SHP77 treated with DMSO at 0.1 percent for 48 hours (cell line): ENCODE data around the gene DUSP16.
"Not testable (repeated sequence)": the region's sequence is repeated elsewhere in the genome, so short reads cannot be mapped to it uniquely, and the experiment has no call there.

Experiments
- DNase-seq: peaks from one replicate; lab custom pipeline; 2025; lab: John Stamatoyannopoulos, UW

DUSP16 gene

GRCh38 chr12:12520273-12520672 is 42.4 kb downstream of the DUSP16 start:
- DNase-seq = no peak

DNA sequence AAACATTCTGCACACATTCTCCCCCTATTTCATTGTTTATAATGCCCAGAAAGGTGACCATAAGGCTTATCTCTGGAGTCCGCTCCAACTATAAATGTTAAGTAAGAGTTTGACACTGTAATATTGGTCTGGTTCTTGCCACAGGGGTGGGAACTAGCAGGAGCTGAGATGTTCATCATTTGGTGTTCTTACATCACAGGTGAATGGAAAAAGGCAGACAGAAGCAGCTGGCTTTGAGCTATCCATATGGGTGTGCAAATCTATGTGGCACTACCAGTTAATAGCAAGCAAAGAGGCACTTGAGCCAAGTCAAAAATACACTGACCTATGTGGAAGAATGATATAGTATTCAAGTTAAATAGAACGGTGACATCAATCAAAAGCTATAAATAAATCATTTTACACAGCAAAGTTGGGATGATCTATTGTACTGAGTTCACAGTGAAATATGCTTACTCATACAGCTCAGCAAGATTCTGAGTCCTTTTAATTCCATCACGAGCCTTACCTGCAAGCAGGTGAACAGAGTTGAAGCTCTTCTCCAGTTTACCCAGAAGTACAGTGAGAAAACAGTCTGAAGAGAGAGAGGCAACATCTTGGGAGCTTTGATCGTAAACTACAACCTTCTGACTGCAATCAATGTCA is 43.2 kb downstream of the DUSP16 start:
- no peak for DNase-seq

- DNase-seq = no peak
These were observed 43.7 kb downstream of the DUSP16 start for GRCh38 chr12:12518919-12519318.

DNA sequence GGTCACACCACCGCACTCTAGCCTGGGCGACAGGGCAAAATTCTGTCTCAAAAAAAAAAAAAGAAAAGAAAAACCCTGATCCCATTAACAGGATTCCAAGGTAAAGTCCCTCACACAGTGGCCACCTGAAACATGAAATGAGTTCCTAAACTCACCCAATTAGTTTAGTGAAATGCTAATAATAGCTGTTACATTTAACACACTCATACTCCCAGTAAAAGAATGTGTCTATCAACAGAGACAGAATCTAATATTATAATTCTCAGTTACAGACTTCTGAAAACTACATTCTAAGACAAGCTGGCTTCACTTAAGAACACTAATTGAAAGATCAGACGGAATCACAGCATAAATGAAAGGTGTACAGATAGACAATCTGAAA is 44.2 kb downstream of the DUSP16 start:
- no peak for DNase-seq

- DNase-seq = no peak
These were observed 49.2 kb downstream of the DUSP16 start for GRCh38 chr12:12513416-12514006.

GRCh38 chr12:12511895-12512711 is 50.6 kb downstream of the DUSP16 start:
- DNase-seq = no peak

DNA sequence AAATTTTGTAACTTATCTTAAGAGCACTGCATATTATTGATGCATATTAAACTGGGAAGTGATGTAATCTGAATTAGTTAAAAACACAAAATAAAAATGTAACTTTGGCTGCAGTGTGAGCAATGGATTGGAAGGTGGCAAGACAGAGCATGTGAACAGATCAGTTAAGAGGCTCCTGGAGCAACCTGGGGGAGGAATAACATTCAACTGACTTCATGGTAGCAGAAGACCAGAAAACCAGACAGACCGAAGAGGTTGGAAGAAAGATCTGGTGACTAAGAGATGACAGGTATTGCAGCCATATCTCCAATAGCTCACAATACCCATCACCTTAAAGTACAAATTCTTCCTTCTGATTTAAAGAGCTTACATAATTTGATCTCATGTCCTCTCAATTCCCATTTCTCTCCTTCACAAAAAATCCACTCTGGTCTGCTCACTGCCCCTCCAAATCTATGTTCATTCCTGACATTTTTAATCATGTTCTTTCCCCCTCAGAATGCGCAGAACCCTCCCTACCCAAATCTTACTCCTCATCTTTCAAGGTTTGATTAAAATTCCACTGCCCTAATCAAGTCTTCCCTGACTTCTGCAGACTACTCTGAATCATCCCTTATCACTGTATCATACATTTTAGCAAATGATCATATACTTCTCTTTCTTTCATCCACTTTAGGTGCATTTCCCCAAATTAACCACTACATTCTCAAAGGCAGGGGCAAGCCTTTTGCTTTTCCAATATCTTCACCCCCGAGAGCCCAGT is 51.5 kb downstream of the DUSP16 start:
- DNase-seq = no peak

DNA sequence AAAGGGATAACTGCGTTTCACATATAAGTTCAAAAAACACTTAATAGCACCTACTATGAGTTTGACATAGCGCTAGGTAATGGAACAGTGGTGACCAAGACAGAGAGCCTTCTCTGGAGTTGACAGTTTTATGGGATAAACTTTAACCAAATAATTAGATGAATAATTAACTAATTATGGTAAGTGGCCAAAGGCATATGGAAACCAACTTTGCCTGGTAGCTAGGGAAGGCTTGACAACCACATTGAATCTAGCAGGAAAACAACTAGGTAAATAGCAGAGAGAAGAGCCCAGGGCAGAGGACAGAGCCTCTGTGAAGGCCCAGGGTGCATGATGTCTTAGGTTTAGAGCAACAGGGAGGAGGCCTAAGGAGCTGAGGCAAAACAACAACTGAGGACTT is 52.1 kb downstream of the DUSP16 start:
- DNase-seq = no peak

GRCh38 chr12:12510141-12510540 is 52.5 kb downstream of the DUSP16 start:
- DNase-seq = no peak

- no peak for DNase-seq
These were observed 54.1 kb downstream of the DUSP16 start for GRCh38 chr12:12508612-12509011.

GRCh38 chr12:12507121-12507520 is 55.5 kb downstream of the DUSP16 start:
- no peak for DNase-seq

DNA sequence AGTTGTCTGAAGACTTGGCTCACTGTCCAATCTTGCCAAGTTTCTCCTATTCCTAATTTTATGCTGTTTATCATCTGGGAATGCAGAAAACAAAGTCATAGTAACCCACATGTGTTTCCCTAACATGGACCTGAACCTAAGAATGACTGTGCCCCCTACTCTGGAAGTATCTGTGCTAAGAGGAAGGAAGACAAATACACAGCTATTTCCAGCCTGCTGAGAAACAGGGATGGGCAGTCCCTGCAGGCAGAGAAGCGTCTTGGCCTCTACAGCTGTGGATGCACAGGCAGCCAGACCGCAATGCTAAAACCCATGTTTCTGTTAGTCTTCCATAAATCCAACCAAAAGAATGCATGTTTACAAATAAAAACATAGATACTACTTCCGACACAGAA is 56.2 kb downstream of the DUSP16 start:
- no peak for DNase-seq

DNA sequence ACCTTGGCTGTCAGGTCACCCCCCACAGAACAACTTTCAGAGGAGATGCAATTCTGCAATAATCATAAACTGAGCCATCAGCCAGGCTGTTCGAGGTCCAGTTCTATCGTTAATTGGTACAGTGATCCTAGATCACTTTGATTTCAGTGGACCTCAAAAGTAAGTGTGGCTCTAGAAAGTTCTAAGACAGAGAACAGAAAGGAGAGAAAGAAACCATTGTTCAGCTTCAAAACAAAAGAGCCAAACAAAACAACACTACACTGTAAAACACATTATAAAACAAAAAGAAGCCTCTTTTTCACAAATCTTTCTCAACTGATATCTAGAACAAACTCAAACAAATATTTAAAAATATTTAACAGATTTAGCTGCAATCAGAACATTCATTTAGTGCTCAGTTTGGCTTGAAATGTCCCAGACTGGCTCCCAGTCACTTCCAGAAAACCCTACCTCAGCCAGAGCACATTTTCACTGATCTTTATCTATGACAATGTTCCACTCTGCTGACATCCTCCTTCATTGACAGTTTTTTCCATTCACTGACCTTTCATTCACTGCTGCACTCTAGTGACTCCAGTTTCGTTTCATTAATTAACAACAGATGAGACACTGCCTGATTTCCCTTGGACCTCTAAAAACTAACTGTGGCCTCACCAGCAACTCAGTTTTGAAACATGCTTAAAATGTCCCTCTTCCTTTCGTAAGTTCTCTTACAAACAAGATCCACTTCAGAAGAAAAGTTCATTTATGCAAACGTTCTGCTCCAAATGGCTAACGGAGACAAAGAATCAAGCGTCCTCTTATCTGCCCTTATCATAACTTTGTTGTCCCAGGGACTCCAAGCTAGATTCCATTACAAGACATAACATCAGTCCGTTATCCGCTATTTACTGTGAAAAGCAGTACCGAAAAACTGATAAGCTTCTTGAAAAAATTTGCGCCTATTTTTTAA is 56.8 kb downstream of the DUSP16 start:
- no peak for DNase-seq

GRCh38 chr12:12503384-12504078 is 59.1 kb downstream of the DUSP16 start:
- DNase-seq = no peak

DNA sequence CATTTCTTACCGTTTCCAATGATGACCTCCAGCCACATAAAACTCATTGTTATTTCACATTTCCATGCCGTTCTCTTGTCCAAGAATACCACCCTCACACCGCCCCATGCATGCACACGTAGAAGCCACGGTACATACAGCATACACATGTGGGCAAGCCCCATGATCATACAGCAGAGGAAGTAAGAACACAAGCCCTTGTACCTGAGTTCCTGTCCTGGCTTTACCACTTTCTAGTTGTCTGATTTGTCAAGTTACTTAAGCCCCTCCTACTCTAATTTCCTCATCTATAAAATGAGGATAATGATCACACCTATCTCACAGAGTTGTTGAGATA is 59.9 kb downstream of the DUSP16 start:
- DNase-seq = no peak

DNA sequence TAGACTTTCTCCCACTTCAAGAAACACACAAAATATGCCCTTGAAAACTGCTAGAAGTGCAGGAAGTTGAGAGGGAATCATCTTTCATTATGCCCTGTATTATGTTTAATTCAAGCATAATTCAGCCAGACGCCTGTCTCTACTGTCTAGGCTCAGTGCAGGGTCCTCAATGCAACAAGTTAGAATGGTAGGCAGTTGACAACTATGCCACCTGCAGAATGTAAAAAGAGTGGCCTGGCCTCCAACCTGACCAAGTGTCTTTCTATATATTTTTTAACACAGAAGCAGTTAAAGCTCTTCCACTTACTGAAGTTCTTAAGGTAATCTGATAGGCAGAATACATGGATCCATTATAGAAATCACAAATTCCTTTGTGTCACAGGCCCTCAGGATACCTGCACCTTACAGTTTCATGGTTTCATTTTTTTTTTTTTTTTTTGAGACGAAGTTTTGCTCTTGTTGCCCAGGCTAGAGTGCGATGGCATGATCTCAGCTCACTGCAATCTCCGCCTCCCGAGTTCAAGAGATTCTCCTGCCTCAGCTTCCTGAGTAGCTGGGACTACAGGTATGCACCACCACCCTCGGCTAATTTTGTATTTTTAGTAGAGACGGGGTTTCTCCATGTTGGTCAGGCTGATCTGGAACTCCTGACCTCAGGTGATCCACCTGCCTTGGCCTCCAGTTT is 60.4 kb downstream of the DUSP16 start:
- DNase-seq = not testable (repeated sequence)

DNA sequence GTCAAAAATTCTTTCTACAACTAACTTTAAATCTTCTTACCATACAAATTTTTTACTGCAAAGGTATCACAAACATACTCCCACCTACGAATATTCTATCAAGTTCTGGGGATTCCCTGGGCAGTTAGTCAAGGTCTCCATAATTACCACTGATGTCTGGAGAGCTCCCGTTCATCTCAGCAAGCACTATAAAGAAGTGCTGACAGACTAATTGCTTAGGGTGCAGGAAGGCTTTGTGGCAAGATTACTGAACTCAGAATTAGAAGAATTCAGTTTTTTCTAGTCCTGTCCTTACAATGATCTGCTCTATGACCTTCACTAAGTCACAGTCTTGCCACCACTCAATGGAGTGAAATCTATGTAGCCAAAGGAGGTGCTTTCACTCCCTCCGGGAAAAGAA is 61.5 kb downstream of the DUSP16 start:
- no peak for DNase-seq

- no peak for DNase-seq
These were observed 62.6 kb downstream of the DUSP16 start for GRCh38 chr12:12499909-12500604.

DNA sequence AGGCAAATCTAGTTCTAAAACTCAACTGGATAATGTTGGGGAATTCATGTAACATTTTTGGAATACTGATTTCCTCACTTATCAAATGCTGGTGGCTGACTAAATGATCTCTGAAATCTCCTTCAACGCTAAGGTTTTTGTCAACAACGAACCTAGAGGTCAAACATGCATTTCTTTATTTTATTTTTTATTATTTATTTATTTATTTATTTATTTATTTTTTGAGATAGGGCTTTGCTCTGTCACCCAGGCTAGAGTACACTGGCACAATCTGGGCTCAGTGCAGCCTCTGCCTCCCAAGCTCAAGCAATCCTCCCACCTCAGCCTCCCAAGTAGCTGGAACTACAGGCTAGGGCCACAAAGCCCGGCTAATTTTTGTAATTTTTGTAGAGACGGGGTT is 64.5 kb downstream of the DUSP16 start:
- no peak for DNase-seq

- DNase-seq = no peak
These were observed 67.1 kb downstream of the DUSP16 start for GRCh38 chr12:12495536-12495935.
